Measurements from ENCODE around the gene RAB1A.

RAB1A gene

GRCh38 chr2:65075605-65076344 is 54.1 kb downstream of the RAB1A start:
- TF ChIP-seq YY1 (IDR thresholded peaks at IDR 0.05; ENCODE audit: low read depth) = no peak
- no peak for TF ChIP-seq EGR1 (IDR thresholded peaks at IDR 0.05)
- no peak for TF ChIP-seq REST (IDR thresholded peaks at IDR 0.05; ENCODE audit: low read depth)
- no peak for TF ChIP-seq USF1 (IDR thresholded peaks at IDR 0.05)
- no peak for TF ChIP-seq ZBTB7A (IDR thresholded peaks at IDR 0.05; ENCODE audit: low read depth)
- no peak for TF ChIP-seq CEBPB (IDR thresholded peaks at IDR 0.05)
- TF ChIP-seq EP300 (IDR thresholded peaks at IDR 0.05; ENCODE audit: borderline replicate concordance) = no peak
- no peak for TF ChIP-seq NFIC (IDR thresholded peaks at IDR 0.05)
- TF ChIP-seq CREB1 (IDR thresholded peaks at IDR 0.05; ENCODE audit: low read depth) = no peak
- no peak for TF ChIP-seq TCF12 (IDR thresholded peaks at IDR 0.05; ENCODE audit: low read depth)
- no peak for TF ChIP-seq TEAD4 (IDR thresholded peaks at IDR 0.05)
- TF ChIP-seq MAX (IDR thresholded peaks at IDR 0.05) = no peak
- no peak for TF ChIP-seq TAF1 (IDR thresholded peaks at IDR 0.05; ENCODE audit: low read depth)
- TF ChIP-seq RAD21 (IDR thresholded peaks at IDR 0.05; ENCODE audit: low read depth) = no peak

GRCh38 chr2:65075176-65075575 is 54.7 kb downstream of the RAB1A start:
- no peak for TF ChIP-seq EGR1 (IDR thresholded peaks at IDR 0.05)
- no peak for TF ChIP-seq YY1 (IDR thresholded peaks at IDR 0.05; ENCODE audit: low read depth)
- no peak for TF ChIP-seq FOXM1 (IDR thresholded peaks at IDR 0.05; ENCODE audit: borderline replicate concordance, low read depth)
- TF ChIP-seq RAD21 (IDR thresholded peaks at IDR 0.05; ENCODE audit: low read depth) = no peak
- TF ChIP-seq CREB1 (IDR thresholded peaks at IDR 0.05; ENCODE audit: low read depth) = no peak
- no peak for TF ChIP-seq NFIC (IDR thresholded peaks at IDR 0.05)
- no peak for TF ChIP-seq EP300 (IDR thresholded peaks at IDR 0.05; ENCODE audit: borderline replicate concordance)
- no peak for TF ChIP-seq MAX (IDR thresholded peaks at IDR 0.05)
- TF ChIP-seq CEBPB (IDR thresholded peaks at IDR 0.05) = no peak
- no peak for TF ChIP-seq TAF1 (IDR thresholded peaks at IDR 0.05; ENCODE audit: low read depth)
- TF ChIP-seq ZBTB7A (IDR thresholded peaks at IDR 0.05; ENCODE audit: low read depth) = no peak
- TF ChIP-seq USF1 (IDR thresholded peaks at IDR 0.05) = no peak
- no peak for TF ChIP-seq TEAD4 (IDR thresholded peaks at IDR 0.05)

- no peak for TF ChIP-seq CEBPB (IDR thresholded peaks at IDR 0.05)
- no peak for TF ChIP-seq TAF1 (IDR thresholded peaks at IDR 0.05; ENCODE audit: low read depth)
- TF ChIP-seq MAX (IDR thresholded peaks at IDR 0.05) = no peak
- TF ChIP-seq YY1 (IDR thresholded peaks at IDR 0.05; ENCODE audit: low read depth) = no peak
- no peak for TF ChIP-seq CREB1 (IDR thresholded peaks at IDR 0.05; ENCODE audit: low read depth)
- no peak for TF ChIP-seq USF1 (IDR thresholded peaks at IDR 0.05)
- TF ChIP-seq REST (IDR thresholded peaks at IDR 0.05; ENCODE audit: low read depth) = no peak
- TF ChIP-seq EP300 (IDR thresholded peaks at IDR 0.05; ENCODE audit: borderline replicate concordance) = no peak
- no peak for TF ChIP-seq TEAD4 (IDR thresholded peaks at IDR 0.05)
- TF ChIP-seq FOXM1 (IDR thresholded peaks at IDR 0.05; ENCODE audit: borderline replicate concordance, low read depth) = no peak
- TF ChIP-seq NFIC (IDR thresholded peaks at IDR 0.05) = no peak
- no peak for TF ChIP-seq RAD21 (IDR thresholded peaks at IDR 0.05; ENCODE audit: low read depth)
- TF ChIP-seq TCF12 (IDR thresholded peaks at IDR 0.05; ENCODE audit: low read depth) = no peak
These were observed 55.9 kb downstream of the RAB1A start for GRCh38 chr2:65073879-65074565.

- TF ChIP-seq TEAD4 (IDR thresholded peaks at IDR 0.05) = no peak
- no peak for TF ChIP-seq CREB1 (IDR thresholded peaks at IDR 0.05; ENCODE audit: low read depth)
- no peak for TF ChIP-seq NFIC (IDR thresholded peaks at IDR 0.05)
- TF ChIP-seq EGR1 (IDR thresholded peaks at IDR 0.05) = no peak
- no peak for TF ChIP-seq RAD21 (IDR thresholded peaks at IDR 0.05; ENCODE audit: low read depth)
- no peak for TF ChIP-seq EP300 (IDR thresholded peaks at IDR 0.05; ENCODE audit: borderline replicate concordance)
- no peak for TF ChIP-seq CEBPB (IDR thresholded peaks at IDR 0.05)
- TF ChIP-seq TCF12 (IDR thresholded peaks at IDR 0.05; ENCODE audit: low read depth) = no peak
- TF ChIP-seq MAX (IDR thresholded peaks at IDR 0.05) = no peak
These were observed 57.5 kb downstream of the RAB1A start for GRCh38 chr2:65072181-65072970.

Measured in Ishikawa (cell line).